Testis (tissue), 3 donors: ENCODE results near the gene CHD2. TPM values are rescaled to one million over a fixed set of nuclear protein-coding genes. Genes with fewer than 3 reads are reported as not detected.

ENCODE experiments used
- DNase-seq: peaks from one replicate; pipeline ENCODE4 v3.0.0-alpha.2; 2019
- H3K27ac ChIP-seq, 2 donors: fragments of 200-600 bp; sonication (generic); one replicate each; pipeline ENCODE4 v1.5.1; 2019
- H3K27me3 ChIP-seq: fragments of 200-600 bp; sonication (generic); one replicate; pipeline ENCODE4 v1.5.1; 2019
- H3K36me3 ChIP-seq: fragments of 200-600 bp; sonication (generic); one replicate; pipeline ENCODE4 v1.5.1; 2017; ENCODE audit warnings: low read depth; ENCODE audit errors: missing control alignments
- H3K4me1 ChIP-seq: fragments of 200-600 bp; sonication (generic); one replicate; pipeline ENCODE4 v1.5.1; 2019
- H3K4me3 ChIP-seq, 2 donors: fragments of 200-600 bp; sonication (generic); one replicate each; pipeline ENCODE4 v1.5.1; 2017 to 2019
- H3K9me3 ChIP-seq: fragments of 200-600 bp; sonication (generic); one replicate; pipeline ENCODE4 v1.5.1; 2017
- CTCF ChIP-seq, 3 experiments: fragments of 450-650 bp in 2 of 3; fragments of 200-600 bp in 1 of 3; sonication (generic) in 1 of 3; IDR thresholded peaks; one replicate each; pipeline ENCODE4 v1.5.1; 2016 to 2019; ENCODE audit warnings: antibody characterized with exemption in 3 of 3, mild to moderate bottlenecking in 2 of 3, moderate library complexity in 1 of 3
- POLR2A ChIP-seq: fragments of 450-650 bp; IDR thresholded peaks from one replicate; pipeline ENCODE4 v1.6.1; 2017; ENCODE audit warnings: antibody characterized with exemption, mild to moderate bottlenecking, moderate library complexity
- WGBS, 2 donors: methylation state at CpG; one replicate each; pipeline ENCODE4 v1.1.5; 2018; 5-methylcytosine and 5-hydroxymethylcytosine counted together
- intact Hi-C: fragments of 100-400 bp; cut with DNase I; formaldehyde crosslinking; loops from one replicate; pipeline ENCODE4 v1.15.1; 2023; ENCODE audit warnings: low total_unique reads
- polyA plus RNA-seq: library from polyadenylated mRNA; stranded (reverse); fragments of 350-450 nt; fragmentation: Illumina TruSeq; extraction: RNeasy Lipid Tissue Mini Kit (QIAGEN cat#74804); gene quantifications from one replicate; pipeline ENCODE4 v1.2.3, GENCODE V29; 2014; ENCODE audit warnings: low read depth, low replicate concordance; ENCODE audit not compliant: insufficient read depth
- total RNA-seq, 2 donors: library from RNA; depleted of rRNA; stranded (reverse); fragments of >200 nt; gene quantifications; one replicate each; pipeline ENCODE4 v1.2.3, GENCODE V29; 2016

The CHD2 gene
- total and polyA plus RNA-seq, 3 donors from 2014 or later: 64.5 to 129 (median 113) TPM

- intact Hi-C loops: no loop called here
- no peak for DNase-seq
- 2% methylated on average over 6 of the region's 6 CpGs for WGBS, 2 donors
- Histone ChIP-seq H3K4me3 (peak overlapping the region; percentile 92 to 98), H3K27me3 (no peaks in the 10 kb centered on the region), H3K4me1 (peaks cover 42% of the 10 kb centered on the region), H3K36me3 (no peaks in the 10 kb centered on the region), H3K9me3 (no peaks in the 10 kb centered on the region), H3K27ac (peak overlapping the region; percentile 100)
- TF ChIP-seq POLR2A: no peak
- no peak for TF ChIP-seq CTCF (IDR thresholded peaks at IDR 0.05)
Measured at GRCh38 chr15:92884436-92885223, 15.5 kb upstream of the CHD2 start.

GRCh38 chr15:92885224-92886041 lies 14.7 kb upstream of the CHD2 start:
- no peaks in the 10 kb centered on the region for H3K36me3 ChIP-seq
- H3K27me3 ChIP-seq: no peaks in the 10 kb centered on the region
- no peak for DNase-seq
- peaks cover 34% of the 10 kb centered on the region for H3K4me1 ChIP-seq
- TF ChIP-seq POLR2A (no peak), CTCF (IDR thresholded peaks at IDR 0.05) (no peak)
- H3K4me3 ChIP-seq: peak overlapping the region; percentile 92 to 98
- whole genome bisulfite sequencing, 2 donors: 12 to 19% methylated on average over 3 of the region's 3 CpGs
- peak overlapping the region; percentile 100 for H3K27ac ChIP-seq
- intact Hi-C loops: no loop called here
- no peaks in the 10 kb centered on the region for H3K9me3 ChIP-seq

- Histone ChIP-seq H3K36me3 (peaks cover 4% of the 10 kb centered on the region), H3K4me3 (no peak overlapping the region), H3K9me3 (no peaks in the 10 kb centered on the region), H3K27ac (peak overlapping the region; percentile 100), H3K27me3 (no peaks in the 10 kb centered on the region), H3K4me1 (peaks cover 28% of the 10 kb centered on the region)
- no peak for DNase-seq
- TF ChIP-seq CTCF (IDR thresholded peaks at IDR 0.05) (no peak), POLR2A (no peak)
- 26 to 27% methylated on average over 2 of the region's 2 CpGs for WGBS, 2 donors
- intact Hi-C loops: no loop called here
Measured at GRCh38 chr15:92886042-92886537, 14.0 kb upstream of the CHD2 start.

- Histone ChIP-seq H3K9me3 (no peaks in the 10 kb centered on the region), H3K27me3 (no peaks in the 10 kb centered on the region), H3K27ac (peak overlapping the region; percentile 100), H3K4me3 (no peak overlapping the region), H3K36me3 (peaks cover 4% of the 10 kb centered on the region), H3K4me1 (peaks cover 22% of the 10 kb centered on the region)
- no peak for TF ChIP-seq CTCF (IDR thresholded peaks at IDR 0.05)
- no peak for TF ChIP-seq POLR2A
- no peak for DNase-seq
- intact Hi-C loops: no loop called here
- 58 to 69% methylated on average over 8 of the region's 8 CpGs for WGBS, 2 donors
Measured at GRCh38 chr15:92886815-92887214, 13.3 kb upstream of the CHD2 start.
